ENCODE results near the gene ATP1A2.

DNA sequence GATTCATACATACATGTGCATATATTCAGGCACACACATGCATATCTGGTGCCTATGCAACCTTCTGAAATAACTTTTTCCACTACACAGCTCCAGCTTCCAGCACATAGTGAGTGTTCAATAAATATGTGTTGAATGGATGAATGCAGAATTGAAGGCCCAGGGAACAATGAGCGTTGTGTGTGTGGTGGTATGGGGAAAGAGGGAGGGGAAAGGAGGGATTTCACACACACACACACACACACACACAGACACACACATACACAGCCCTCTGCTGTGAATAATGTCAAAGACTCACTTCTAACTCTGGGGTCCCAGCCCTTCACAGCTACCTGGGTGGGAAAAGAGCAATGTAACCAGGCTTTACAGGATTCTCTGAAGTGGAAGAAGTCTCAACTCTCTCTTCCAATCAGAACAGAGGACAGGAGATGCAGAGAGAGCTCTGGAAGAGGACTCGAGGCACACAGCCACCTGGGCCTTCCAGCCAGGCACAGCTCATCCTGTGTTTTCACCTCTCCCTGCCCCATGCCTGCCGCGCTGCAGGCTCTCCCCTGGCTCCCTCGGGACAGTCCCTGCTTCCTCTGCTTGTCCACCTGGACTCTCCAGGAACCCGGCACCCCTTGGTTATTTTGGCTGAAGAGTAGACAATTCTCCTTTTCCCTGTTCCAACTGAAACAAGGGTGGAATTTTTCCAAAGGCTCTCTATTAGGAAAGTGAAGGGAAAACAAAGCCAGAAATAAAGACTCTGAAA, 11.7 kb upstream of the ATP1A2 start:
- TF ChIP-seq, protein P1, sequence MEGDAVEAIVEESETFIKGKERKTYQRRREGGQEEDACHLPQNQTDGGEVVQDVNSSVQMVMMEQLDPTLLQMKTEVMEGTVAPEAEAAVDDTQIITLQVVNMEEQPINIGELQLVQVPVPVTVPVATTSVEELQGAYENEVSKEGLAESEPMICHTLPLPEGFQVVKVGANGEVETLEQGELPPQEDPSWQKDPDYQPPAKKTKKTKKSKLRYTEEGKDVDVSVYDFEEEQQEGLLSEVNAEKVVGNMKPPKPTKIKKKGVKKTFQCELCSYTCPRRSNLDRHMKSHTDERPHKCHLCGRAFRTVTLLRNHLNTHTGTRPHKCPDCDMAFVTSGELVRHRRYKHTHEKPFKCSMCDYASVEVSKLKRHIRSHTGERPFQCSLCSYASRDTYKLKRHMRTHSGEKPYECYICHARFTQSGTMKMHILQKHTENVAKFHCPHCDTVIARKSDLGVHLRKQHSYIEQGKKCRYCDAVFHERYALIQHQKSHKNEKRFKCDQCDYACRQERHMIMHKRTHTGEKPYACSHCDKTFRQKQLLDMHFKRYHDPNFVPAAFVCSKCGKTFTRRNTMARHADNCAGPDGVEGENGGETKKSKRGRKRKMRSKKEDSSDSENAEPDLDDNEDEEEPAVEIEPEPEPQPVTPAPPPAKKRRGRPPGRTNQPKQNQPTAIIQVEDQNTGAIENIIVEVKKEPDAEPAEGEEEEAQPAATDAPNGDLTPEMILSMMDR (IDR thresholded peaks at IDR 0.05), result no peak
- no peak for TF ChIP-seq POLR2AphosphoS5 (IDR thresholded peaks at IDR 0.05; ENCODE audit: low read depth, low read length)
- TF ChIP-seq TCF7L2 (IDR thresholded peaks at IDR 0.05; ENCODE audit: low read depth, low read length), result no peak

Data from Panc1 (cell line).